HG02885 (cell line): ENCODE results near the gene ERN1.

Experiments
- ATAC-seq: cut with Tn5 transposase; IDR thresholded peaks from one replicate; pipeline ENCODE4 v1.9.1; 2021; ENCODE audit warnings: mild to moderate bottlenecking; ENCODE audit not compliant: unreplicated experiment, poor library complexity

ERN1 gene

GRCh38 chr17:64158831-64159590 lies 29.1 kb upstream of the ERN1 start:
- ATAC-seq: no peak

GRCh38 chr17:64158406-64158805 lies 28.5 kb upstream of the ERN1 start:
- ATAC-seq: no peak

- ATAC-seq: no peak
Observed at GRCh38 chr17:64157669-64158180, 27.8 kb upstream of the ERN1 start.

GRCh38 chr17:64156670-64157069 lies 26.7 kb upstream of the ERN1 start:
- no peak for ATAC-seq

GRCh38 chr17:64155751-64156544 lies 26.0 kb upstream of the ERN1 start:
- ATAC-seq: no peak

- ATAC-seq: no peak
Observed at GRCh38 chr17:64155129-64155528, 25.2 kb upstream of the ERN1 start.

- ATAC-seq: no peak
Observed at GRCh38 chr17:64154717-64155116, 24.8 kb upstream of the ERN1 start.

- no peak for ATAC-seq
Observed at GRCh38 chr17:64154313-64154695, 24.4 kb upstream of the ERN1 start.

GRCh38 chr17:64153565-64154312 lies 23.8 kb upstream of the ERN1 start:
- ATAC-seq: no peak

- ATAC-seq: no peak
Observed at GRCh38 chr17:64152428-64153125, 22.6 kb upstream of the ERN1 start.

- ATAC-seq: no peak
Observed at GRCh38 chr17:64151016-64151368, 21.0 kb upstream of the ERN1 start.

- no peak for ATAC-seq
Observed at GRCh38 chr17:64150237-64151015, 20.5 kb upstream of the ERN1 start.

- no peak for ATAC-seq
Observed at GRCh38 chr17:64149196-64149595, 19.3 kb upstream of the ERN1 start.

GRCh38 chr17:64148699-64149098 lies 18.8 kb upstream of the ERN1 start:
- no peak for ATAC-seq

- ATAC-seq: no peak
Observed at GRCh38 chr17:64148017-64148631, 18.2 kb upstream of the ERN1 start.

GRCh38 chr17:64147110-64148016 lies 17.4 kb upstream of the ERN1 start:
- no peak for ATAC-seq

GRCh38 chr17:64146418-64147109 lies 16.6 kb upstream of the ERN1 start:
- peak; percentile 13 for ATAC-seq
